CD4-positive, alpha-beta T cell treated with Interferon gamma for 1 hour (primary cell): Measurements from ENCODE around the gene NLRC5.
A peak's percentile ranks its signal among the peaks of the same experiment; 100 is the strongest.
"Not testable (repeated sequence)": the region's sequence is repeated elsewhere in the genome, so short reads cannot be mapped to it uniquely, and the experiment has no call there.

Source experiments
- DNase-seq: peaks from one replicate; pipeline ENCODE4 v3.0.0-alpha.2; 2020

NLRC5 gene

DNA sequence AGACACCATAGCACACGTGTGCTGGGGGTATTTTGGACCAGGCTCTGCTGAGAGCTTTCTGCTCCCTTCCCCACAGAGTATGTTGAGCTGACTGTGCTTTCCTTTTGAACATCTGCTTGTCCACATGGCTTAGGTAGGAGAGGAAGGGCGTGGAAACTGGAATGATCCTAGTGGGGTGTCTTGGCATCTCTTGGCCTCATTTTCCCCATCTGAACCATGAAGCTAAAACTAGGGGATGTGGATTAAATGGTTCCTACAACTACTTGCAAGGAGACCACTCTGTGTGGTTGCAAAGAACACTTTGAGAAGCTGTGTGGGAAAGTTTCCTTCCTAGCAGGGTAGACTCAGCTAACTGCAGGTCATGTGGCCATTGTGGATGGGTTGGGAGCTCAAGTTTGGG, 6.7 kb upstream of the NLRC5 start:
- DNase-seq = no peak

GRCh38 chr16:56983211-56983751, 6.1 kb upstream of the NLRC5 start:
- no peak for DNase-seq

DNA sequence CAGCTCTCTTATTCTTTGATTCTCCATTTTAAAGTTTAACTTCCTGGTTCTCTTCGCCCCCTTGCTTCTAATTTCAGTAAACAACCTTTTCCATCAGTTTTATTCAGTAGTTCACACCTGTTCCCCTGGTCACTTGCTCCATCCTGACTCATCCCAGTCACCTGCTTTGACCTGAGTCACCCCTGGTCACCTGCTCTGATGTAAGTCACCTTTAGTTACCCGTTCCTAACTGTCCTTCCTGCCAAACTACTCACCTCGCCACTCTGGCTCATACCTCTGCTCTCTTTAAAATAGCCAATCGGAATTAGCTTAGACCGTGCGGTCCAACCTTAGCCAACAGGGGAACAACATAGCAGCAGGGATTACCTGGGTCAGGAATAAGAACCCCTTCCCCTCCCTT, 4.7 kb upstream of the NLRC5 start:
- DNase-seq = no peak

GRCh38 chr16:56985288-56985961, 3.9 kb upstream of the NLRC5 start:
- peak; percentile 38 for DNase-seq

GRCh38 chr16:56985962-56986360, 3.4 kb upstream of the NLRC5 start:
- DNase-seq = no peak

- no peak for DNase-seq
Measured at GRCh38 chr16:56986361-56986760, 3.0 kb upstream of the NLRC5 start.

- DNase-seq = not testable (repeated sequence)
Measured at GRCh38 chr16:56986908-56987307, 2.4 kb upstream of the NLRC5 start.

GRCh38 chr16:56987692-56988091, 1.7 kb upstream of the NLRC5 start:
- no peak for DNase-seq

DNA sequence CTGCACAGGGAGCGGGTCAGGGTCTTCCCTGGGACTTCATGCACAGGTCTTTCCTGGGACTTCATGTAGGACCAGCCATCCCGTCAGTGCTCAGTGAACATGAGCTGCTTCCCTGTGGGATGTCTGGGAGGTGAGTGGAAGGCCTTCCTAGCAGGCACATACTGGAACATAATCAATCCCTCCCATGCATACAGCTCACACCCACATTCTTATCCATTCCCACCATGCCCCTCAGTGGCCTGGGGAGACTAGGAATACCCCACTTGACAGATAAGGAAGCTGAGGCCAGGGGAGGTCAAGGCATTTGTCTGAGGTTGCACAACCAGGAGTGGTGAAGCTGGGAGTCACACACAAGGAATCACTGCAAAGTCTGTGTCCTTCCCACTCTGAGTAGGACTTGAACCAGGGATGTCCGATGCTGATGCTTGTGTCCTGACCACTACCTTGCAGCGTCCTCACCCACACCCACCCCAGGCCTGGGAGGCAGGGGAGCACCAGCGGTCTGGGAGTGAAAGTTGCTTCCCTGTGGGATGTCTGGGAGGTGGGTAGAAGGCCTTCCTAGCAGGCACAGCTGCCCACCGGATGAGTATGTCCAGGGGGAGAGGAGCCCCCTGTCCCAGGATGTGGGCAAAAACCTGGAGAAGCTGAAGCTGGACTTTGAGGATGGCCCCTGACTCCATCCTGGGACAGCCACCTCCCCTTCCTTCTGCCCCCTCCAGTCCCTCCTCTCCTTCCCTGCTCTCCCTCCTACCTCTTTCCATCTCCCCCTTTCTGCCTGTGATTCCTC, 1.0 kb upstream of the NLRC5 start:
- no peak for DNase-seq

GRCh38 chr16:56989988-56990387, 631 bp downstream of the NLRC5 start:
- no peak for DNase-seq

DNA sequence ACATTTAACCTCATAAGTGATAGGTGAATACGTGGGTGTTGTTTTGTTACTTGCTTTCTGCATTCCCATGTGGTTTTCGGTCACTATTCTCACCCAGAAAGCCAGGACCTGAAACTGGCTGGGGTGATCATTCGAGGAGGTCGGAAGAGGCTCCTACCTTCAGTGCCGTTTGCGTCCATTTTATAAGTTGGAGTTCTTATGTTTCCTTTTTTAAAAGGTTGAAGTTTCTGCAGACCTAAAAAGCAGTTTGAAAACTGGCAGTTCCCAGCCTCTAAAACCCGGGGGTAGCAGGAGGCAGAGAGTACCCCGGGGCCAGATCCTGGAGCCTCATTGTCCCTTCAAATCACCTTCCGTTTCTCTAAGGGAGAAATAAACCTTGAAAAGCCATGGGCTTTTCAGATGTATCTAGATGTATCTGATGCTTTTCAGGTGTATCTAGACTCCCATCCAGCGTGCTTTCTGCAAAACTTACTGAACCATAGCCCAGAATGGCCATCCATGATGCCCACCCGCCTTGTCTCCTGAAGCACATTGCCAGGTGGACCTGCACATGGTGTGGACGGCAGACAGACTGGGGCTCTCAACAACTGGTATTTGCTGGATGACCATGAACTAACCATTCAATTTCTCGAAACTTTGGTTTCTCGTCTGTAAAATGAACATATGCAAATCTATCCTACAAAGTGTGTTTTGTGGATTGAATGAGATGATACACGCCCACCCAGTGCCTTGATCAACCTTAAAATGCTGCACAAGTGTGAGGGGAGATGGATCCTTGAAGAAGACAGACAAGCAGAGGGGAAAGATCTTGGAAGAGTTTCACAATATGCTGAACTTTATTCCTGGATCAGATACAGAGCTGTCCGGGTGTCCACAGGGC, 1.3 kb downstream of the NLRC5 start:
- no peak for DNase-seq

GRCh38 chr16:56992431-56992830, 3.1 kb downstream of the NLRC5 start:
- DNase-seq = not testable (repeated sequence)

DNA sequence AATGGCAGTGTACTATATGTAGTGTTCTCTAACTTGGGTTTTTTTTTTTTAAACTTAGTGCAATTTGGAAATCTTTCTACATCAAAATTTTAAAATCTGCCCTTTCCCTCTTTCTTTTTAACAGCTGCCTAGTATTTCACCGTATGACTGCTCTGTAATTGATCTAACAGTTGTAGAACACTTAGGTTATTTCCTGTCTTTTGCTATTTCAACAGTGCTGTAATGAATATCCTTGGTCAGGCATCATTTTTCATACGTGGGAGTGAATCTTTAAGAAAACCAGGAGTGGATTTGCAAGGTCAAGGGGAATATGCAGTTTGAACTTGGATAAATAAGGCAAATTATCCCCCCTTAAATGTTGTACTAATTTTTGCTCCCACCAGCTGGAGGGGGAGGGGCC, 3.8 kb downstream of the NLRC5 start:
- DNase-seq = no peak

- no peak for DNase-seq
Measured at GRCh38 chr16:56994311-56994710, 5.0 kb downstream of the NLRC5 start.

DNA sequence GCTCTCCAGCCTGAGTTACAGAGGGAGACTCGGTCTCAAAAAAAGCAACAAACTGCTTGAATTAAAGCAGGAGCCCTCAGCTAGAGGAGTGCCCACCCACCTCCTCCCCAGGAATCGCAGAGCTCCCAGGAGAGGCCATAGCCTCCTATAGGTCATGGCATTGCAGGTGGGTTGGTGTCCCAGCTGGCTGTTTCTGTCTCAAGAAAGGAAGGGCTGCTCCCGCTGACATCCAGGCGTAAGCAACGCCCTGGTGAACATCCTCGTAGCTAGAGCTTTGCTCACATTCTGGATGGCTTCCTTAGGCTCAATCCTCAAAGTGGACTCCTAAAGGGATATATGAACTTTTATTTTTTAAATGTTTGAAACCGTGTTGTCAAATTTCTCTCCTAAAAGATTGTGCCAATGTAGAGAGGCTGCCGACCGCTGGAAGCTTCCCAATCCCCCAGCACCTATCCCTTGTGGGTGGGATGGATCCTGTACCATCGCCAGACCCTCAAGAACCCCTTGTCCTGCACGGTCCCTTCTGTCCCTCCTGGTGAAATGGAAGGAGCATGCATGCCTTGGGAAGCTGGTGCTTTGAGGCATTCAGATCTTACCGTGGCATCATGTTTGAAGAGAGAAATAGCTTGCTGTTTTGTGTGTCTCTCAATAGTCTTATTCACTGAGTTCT, 5.9 kb downstream of the NLRC5 start:
- DNase-seq = no peak

- DNase-seq = no peak
Measured at GRCh38 chr16:56997264-56997663, 7.9 kb downstream of the NLRC5 start.

GRCh38 chr16:56997931-56998330, 8.6 kb downstream of the NLRC5 start:
- DNase-seq = no peak

DNA sequence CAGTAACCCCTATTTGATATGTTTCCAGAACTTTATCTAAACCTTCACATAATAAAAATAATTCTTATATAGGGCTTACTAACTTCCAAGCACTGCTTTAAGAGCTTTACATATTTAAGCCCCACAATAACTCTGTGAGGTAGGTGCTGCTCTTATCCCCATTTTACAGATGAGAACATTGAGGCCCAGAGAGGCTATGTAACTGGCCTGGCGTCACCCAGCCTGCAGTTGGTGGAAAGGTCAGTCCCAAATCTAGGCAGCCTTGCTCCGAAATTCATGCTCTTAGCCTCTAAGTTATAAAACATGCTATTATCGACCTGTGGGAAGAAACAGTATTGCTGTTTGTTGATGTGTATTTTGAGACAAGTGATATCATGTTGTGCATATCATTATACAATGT, 9.0 kb downstream of the NLRC5 start:
- no peak for DNase-seq

GRCh38 chr16:56998861-56999260, 9.5 kb downstream of the NLRC5 start:
- no peak for DNase-seq

DNA sequence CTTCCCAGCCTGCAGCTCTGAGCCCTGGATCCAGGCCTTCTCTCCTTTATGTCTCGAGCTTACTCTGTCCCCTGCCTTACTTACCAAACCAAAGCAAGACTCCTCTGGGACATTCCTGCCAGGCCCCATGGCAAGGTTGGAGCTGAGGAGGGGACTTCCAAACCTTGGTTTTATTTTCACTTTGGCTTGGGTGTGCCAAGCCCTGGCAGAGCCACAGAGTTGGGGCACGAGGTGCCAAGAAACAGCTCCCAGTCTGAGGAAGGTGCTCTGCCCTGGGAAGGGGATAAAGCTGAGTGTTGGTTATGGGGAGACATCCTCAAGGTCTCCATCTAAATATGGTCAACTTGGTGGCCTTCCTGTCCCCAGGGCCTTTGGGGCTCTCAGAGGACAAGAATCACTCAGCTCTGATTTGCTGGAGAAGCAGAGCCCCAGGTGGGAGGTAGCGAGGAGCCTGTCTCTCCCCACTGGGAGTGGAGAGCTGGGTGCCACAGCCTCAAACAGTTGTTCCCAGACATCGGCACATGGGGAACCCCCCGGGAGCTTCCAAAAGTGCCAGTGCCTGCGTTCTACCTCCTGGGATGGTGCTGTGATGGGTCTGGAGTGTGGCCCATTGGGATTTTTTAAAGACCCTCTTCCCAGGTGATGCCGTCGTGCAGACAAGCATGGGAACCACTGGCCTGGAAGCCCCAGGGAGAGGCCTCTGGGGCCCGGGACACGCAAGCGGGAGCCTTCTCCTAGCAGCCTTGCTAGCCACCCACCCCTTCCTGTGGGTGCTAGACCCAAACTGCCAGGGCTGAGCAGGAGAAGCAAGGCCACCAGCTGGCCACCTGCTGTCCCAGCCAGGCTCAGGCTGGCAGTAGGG, 10.3 kb downstream of the NLRC5 start:
- DNase-seq = peak; percentile 27

DNA sequence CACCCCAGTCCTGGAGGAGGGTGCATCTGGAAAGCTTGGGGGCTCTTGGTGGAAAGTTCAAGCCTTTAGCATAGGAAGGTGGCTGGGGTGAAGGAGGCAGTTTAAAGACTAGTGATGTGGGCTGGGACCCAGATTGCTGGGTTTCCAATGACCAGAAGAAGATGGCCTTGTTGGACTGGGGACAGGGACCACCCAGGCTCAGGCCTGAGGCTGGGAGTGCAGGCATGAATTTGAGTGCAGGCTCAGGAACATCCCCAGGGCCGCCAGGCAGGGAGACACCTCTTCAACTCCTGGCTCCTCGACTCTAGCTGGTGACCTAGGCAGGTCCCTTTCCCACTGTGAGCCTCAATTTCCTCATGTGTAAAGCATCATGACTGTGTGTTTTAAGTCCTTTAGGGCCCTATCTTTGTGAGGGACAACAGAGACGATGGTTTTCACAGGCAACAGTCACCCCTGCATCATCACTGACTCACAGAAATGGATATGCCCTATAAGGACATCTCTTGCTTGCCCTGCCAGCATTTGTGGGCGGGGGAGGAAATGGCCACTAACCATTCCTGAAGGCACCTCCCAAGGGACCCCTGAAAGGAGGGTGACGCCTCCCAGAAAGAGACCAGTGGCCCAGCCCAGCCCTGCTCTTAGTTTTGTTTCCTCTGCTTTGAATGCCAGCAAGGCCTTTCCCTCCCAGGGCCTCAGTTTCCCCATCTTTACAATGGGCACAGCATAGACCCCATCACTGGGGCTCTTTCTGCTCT, 11.1 kb downstream of the NLRC5 start:
- peak; percentile 49 for DNase-seq
